Measurements from ENCODE around the gene OR14A16. TPM values are rescaled to one million over a fixed set of nuclear protein-coding genes. Genes with fewer than 3 reads are reported as not detected.

The OR14A16 gene
- total and polyA plus RNA-seq, 2 of the 4 experiments (the other 2 are of a cell fraction) = not detected

DNA sequence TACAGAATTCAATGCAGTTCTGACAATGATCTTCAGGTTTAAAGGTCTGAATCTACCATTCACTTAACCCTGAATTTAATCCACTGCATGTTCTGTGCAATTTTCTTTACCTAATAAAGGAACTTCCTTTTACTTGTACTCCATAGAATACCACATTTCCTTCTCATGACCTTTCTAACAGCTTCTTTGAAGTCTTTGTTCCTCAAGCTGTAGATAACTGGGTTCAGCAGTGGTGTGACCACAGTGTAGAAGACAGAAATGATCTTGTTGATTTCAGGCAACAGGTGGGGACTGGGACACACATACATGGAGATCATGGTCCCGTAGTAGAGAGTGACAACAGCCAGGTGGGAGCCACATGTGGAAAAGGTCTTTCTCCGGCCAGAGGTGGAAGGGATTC lies 16.9 kb upstream of the OR14A16 start:
- Histone ChIP-seq H4K91ac (ENCODE audit: insufficient read depth, low read depth, low read length) (no peak overlapping the region), H2AK9ac (replicated peaks; ENCODE audit: low read depth, low read length, poor library complexity) (no peak overlapping the region), H3K56ac (ENCODE audit: extremely low read depth, insufficient read depth, low read length) (no peak overlapping the region), H3K36me3 (ENCODE audit: control insufficient read depth, insufficient read depth, low read length) (no peaks in the 10 kb centered on the region), H2BK120ac (ENCODE audit: low read depth, low read length) (no peak overlapping the region), H4K20me1 (ENCODE audit: insufficient read depth, low read length) (no peaks in the 10 kb centered on the region), H3K79me1 (ENCODE audit: low read depth in 1 of 2, low read length in 2 of 2) (no peaks in the 10 kb centered on the region), H3K4me2 (ENCODE audit: low read depth, low read length) (no peak overlapping the region), H3K4me3 (ENCODE audit: insufficient read depth, low read depth, low read length) (no peak overlapping the region), H3K9ac (ENCODE audit: low read depth, low read length) (no peak overlapping the region), H4K8ac (ENCODE audit: low read depth in 2 of 2, low read length in 2 of 2) (no peak overlapping the region), H2AFZ (replicated peaks; ENCODE audit: low read length, poor library complexity) (no peak overlapping the region), H3K4me1 (ENCODE audit: control insufficient read depth, insufficient read depth, low read length) (no peaks in the 10 kb centered on the region), H2BK5ac (ENCODE audit: low read depth, low read length, poor library complexity, severe bottlenecking) (no peak overlapping the region), H3K27ac (ENCODE audit: insufficient read depth, low read length) (no peak overlapping the region), H3K4ac (ENCODE audit: low read depth, low read length) (no peak overlapping the region), H2BK20ac (ENCODE audit: low read depth, low read length) (no peak overlapping the region), H3K14ac (replicated peaks; ENCODE audit: low read depth, low read length) (no peak overlapping the region), H3K27me3 (ENCODE audit: control insufficient read depth, insufficient read depth, low read length) (no peaks in the 10 kb centered on the region), H3K9me3 (ENCODE audit: control insufficient read depth, insufficient read depth, low read length) (peaks cover 24% of the 10 kb centered on the region; the same call in 1 of the 2 replicates), H2BK15ac (ENCODE audit: low read depth, low read length) (no peak overlapping the region), H4K5ac (ENCODE audit: low read depth, low read length) (no peak overlapping the region), H3K9me1 (ENCODE audit: insufficient read depth, low read length) (no peaks in the 10 kb centered on the region), H2AK5ac (ENCODE audit: low read depth, low read length) (no peak overlapping the region), H3K23ac (ENCODE audit: low read depth, low read length) (no peak overlapping the region), H3K18ac (ENCODE audit: low read depth, low read length) (no peak overlapping the region)
- no TSS peak for BruUV-seq (replicated peaks)
- POLR2A ChIA-PET (ENCODE audit: unreplicated experiment) = no interaction called here
- intact Hi-C loops (cut with micrococcal nuclease) (no loop called here), in situ Hi-C loops (cut with MboI; ENCODE audit: low sequenced_read_pairs) (no loop called here), dilution Hi-C loops (cut with HindIII; ENCODE audit: low sequenced_read_pairs, unreplicated experiment) (no loop called here)
- 31% methylated on average over 2 of the region's 2 CpGs; no CpG with 5 or more reads in 1 of the 2 experiments for WGBS, 2 experiments (ENCODE audit: extremely low coverage in 2 of 2, insufficient read length in 1 of 2)
- TF ChIP-seq MAFK (IDR thresholded peaks at IDR 0.05; ENCODE audit: low read depth, low read length) = no peak
- TF ChIP-seq, protein P1, sequence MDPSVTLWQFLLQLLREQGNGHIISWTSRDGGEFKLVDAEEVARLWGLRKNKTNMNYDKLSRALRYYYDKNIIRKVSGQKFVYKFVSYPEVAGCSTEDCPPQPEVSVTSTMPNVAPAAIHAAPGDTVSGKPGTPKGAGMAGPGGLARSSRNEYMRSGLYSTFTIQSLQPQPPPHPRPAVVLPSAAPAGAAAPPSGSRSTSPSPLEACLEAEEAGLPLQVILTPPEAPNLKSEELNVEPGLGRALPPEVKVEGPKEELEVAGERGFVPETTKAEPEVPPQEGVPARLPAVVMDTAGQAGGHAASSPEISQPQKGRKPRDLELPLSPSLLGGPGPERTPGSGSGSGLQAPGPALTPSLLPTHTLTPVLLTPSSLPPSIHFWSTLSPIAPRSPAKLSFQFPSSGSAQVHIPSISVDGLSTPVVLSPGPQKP (IDR thresholded peaks at IDR 0.05; ENCODE audit: borderline replicate concordance, low read depth, low read length) = no peak
- TF ChIP-seq, protein P2, sequence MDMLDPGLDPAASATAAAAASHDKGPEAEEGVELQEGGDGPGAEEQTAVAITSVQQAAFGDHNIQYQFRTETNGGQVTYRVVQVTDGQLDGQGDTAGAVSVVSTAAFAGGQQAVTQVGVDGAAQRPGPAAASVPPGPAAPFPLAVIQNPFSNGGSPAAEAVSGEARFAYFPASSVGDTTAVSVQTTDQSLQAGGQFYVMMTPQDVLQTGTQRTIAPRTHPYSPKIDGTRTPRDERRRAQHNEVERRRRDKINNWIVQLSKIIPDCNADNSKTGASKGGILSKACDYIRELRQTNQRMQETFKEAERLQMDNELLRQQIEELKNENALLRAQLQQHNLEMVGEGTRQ (IDR thresholded peaks at IDR 0.05; ENCODE audit: low read depth, low read length) = no peak
- no peak for TF ChIP-seq CEBPB (IDR thresholded peaks at IDR 0.05; ENCODE audit: low read depth, low read length)
- no peak for TF ChIP-seq POLR2A (IDR thresholded peaks at IDR 0.05; ENCODE audit: low read depth, low read length)
- TF ChIP-seq MAZ (IDR thresholded peaks at IDR 0.05; ENCODE audit: borderline replicate concordance, low read depth, low read length) = no peak
- no peak for TF ChIP-seq MXI1 (IDR thresholded peaks at IDR 0.05; ENCODE audit: borderline replicate concordance, low read depth, low read length)
- TF ChIP-seq CHD1 (IDR thresholded peaks at IDR 0.05; ENCODE audit: low read depth, low read length) = no peak
- TF ChIP-seq SMC3 (IDR thresholded peaks at IDR 0.05; ENCODE audit: low read depth, low read length) = no peak
- TF ChIP-seq RCOR1 (IDR thresholded peaks at IDR 0.05; ENCODE audit: insufficient replicate concordance, low read length) = no peak
- TF ChIP-seq FOS (IDR thresholded peaks at IDR 0.05; ENCODE audit: low read depth, low read length) = no peak
- no peak for TF ChIP-seq RAD21 (IDR thresholded peaks at IDR 0.05; ENCODE audit: low read length)
- TF ChIP-seq, protein P3, sequence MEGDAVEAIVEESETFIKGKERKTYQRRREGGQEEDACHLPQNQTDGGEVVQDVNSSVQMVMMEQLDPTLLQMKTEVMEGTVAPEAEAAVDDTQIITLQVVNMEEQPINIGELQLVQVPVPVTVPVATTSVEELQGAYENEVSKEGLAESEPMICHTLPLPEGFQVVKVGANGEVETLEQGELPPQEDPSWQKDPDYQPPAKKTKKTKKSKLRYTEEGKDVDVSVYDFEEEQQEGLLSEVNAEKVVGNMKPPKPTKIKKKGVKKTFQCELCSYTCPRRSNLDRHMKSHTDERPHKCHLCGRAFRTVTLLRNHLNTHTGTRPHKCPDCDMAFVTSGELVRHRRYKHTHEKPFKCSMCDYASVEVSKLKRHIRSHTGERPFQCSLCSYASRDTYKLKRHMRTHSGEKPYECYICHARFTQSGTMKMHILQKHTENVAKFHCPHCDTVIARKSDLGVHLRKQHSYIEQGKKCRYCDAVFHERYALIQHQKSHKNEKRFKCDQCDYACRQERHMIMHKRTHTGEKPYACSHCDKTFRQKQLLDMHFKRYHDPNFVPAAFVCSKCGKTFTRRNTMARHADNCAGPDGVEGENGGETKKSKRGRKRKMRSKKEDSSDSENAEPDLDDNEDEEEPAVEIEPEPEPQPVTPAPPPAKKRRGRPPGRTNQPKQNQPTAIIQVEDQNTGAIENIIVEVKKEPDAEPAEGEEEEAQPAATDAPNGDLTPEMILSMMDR (conservative IDR thresholded peaks at IDR 0.05; ENCODE audit: low read depth, low read length) = no peak
- no peak for TF ChIP-seq NFE2L2 (IDR thresholded peaks at IDR 0.05; ENCODE audit: low read depth, low read length)
- no peak for TF ChIP-seq RFX5 (IDR thresholded peaks at IDR 0.05; ENCODE audit: low read depth, low read length)
- no peak for TF ChIP-seq BHLHE40 (IDR thresholded peaks at IDR 0.05; ENCODE audit: low read depth, low read length)
- no peak for DNase-seq
- ATAC-seq (ENCODE audit: low read depth) = no peak
- CTCF ChIA-PET = no interaction called here

All from IMR-90 (cell line).